HG03460 (cell line): ENCODE data around the gene ZBTB18.

ENCODE experiments used
- ATAC-seq: cut with Tn5 transposase; IDR thresholded peaks from one replicate; pipeline ENCODE4 v1.9.1; 2021; ENCODE audit not compliant: unreplicated experiment

Gene ZBTB18

DNA sequence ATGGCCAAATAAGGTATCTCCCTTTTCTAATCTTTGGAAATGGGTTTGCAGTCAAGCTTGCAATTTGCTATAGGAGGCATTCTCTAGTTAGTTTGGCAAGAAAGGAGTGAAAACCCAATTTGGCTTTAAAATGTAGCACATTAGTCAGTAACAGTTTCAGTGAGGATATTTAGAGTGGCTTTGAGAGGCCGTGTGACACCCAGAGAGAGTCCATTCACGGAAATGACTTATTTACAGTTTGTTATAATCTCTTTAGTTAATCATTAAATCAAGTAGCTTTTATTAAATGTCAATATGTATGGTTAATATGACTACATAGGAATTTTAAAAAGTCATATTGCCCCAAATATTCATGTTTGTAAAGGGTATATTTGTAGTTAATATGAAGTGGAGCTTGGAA, 9.6 kb downstream of the ZBTB18 start:
- no peak for ATAC-seq

DNA sequence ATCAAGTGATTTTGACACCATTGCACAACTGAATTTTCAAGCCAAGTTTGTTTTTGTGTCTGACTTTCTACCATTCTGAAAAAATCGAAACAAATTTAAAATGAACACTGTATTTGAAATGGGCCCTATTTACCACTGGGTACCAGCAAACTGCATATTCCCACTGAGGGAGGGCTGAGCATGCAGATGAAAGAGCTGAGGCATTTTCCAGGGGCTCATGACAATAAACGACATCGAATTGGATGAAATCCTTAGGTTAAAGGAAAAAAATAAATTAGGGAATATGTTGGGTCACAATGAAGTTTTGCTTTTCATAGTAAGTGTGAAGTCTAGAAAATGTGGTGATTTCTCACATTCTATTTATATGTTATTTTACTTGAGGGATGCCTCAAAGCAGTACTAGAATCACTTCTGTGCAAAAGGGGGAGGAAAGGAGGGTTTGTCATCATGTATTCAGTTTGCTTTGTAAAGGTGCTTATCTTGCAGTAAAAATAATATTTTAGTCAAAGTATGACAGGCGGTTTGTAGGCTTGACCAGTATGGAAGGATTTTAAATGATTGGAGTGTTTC, 11.2 kb downstream of the ZBTB18 start:
- ATAC-seq = no peak

DNA sequence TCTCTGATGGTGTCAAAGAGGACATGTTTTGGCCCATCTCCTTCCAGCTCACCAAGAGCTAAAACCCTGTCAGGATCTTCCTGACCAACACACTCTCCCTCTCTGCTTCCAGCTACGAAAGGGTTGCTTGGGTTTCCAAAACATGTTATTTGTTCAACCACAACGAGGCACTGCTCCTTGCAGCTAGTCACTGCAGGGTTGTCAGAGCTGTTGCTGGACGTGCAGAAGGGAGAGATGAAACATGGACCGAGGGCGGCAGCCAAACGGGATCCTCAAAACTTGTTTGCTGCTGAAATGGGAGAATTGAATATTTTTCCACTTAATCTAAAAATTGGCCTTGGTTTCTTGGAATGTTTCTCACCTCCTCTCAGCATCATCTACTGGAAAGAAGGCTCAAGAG, 12.4 kb downstream of the ZBTB18 start:
- no peak for ATAC-seq

DNA sequence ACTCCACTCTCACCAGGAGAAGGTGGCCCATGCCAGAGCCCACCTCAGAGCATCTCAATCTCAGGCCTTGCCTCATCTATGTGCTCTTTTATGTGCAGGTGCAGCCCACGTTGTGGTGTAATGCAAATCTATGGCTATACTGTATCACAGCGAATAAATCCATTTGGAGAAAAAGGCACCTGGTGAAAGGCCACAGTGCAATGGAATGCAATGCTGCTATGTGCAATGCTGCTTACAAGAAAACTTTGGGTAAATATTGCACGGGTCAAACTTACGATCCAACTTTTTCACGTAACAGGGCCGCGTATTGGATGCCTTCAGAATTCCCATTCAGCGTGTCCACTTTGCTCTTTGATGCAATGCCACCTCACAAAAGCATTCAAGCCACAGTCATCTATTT, 13.5 kb downstream of the ZBTB18 start:
- ATAC-seq = no peak

DNA sequence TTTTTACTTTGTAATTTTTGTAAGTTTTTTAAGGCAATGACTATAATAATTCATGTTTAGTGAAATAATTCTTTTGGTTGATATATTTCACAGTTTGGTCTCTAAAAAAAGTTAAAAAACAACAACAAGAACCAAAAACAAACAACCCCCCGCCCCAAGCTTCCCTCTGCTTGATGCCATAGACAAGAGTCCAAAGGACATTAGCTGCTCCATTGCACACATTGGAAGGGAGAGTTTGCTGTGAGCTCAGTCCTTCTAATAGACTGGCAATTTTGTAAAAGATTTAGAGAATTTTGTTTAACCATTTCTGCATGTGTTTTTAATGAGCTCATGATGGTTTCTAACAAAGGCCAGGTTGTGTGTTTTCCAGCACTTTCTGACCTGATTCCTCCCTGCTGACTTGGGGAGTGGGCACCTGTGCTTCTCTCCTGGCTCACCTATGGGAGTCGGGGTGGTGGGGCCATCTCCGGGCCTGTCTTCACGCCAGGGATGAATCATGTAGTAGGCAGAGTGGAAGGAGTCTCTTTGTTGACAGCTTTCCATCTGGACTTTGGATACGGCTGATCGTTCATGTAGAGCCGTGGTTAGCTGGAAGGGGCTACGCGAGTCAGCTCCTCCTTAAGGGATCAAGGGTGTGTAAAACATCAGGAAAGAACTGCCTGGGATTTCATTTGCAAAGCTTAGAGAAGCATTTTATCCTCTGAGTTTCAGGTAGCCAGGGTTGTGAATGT, 14.1 kb downstream of the ZBTB18 start:
- no peak for ATAC-seq

DNA sequence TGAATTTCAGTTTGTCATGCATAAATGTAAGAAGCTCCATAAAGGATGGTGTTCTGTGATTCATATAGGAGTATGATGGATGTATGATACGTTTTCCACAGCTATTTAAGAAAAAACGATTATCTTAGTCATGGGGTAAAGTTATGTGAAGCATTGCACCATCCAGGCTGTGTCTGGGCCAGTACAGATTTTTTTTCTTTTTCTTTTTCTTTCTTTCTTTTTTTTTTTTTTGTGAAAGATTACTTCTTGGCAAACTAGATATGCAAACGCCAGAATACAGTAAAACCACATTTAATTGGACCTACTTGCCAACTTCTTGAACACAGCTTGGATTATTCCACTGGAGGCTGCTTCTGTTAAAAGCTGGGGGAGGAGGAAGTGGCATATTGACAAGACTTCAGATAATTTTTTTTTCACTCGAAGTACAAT, 14.9 kb downstream of the ZBTB18 start:
- no peak for ATAC-seq

DNA sequence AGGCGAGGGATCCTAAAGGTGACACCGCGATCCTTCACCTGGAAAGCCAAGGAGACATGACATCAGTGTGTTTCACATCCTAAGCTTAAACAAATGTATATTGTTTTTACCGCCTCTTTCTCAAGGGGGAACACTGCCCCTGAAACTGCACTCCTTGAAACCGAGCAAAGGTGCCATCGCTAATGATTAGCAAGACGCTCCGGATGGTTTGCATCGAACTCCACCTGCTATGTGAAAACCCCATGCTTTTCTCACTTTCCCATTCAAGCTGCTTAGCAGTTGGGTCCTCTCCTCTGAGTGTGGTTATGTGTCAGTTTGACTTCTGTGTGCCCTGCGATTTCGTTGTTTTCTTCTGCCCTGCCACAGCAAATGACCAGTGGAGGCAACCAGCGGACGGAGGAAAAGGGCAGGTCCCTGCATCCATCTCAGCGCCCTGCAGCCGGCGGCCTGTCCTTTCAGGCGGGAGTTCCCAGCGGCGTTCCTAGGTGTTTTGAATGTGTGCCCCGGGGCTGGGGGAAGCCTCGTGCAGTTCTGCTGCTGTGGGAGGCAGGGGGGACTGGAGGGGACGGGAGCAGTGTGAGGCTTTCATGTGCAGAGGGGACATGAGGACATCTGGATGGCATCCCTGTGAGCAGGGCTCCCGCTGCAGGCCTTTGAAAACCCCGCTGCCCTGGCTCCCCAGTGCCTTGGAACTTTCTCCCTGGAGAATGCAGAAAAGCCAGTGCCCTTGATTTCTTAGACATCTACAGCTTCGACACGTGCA, 16.1 kb downstream of the ZBTB18 start:
- no peak for ATAC-seq

DNA sequence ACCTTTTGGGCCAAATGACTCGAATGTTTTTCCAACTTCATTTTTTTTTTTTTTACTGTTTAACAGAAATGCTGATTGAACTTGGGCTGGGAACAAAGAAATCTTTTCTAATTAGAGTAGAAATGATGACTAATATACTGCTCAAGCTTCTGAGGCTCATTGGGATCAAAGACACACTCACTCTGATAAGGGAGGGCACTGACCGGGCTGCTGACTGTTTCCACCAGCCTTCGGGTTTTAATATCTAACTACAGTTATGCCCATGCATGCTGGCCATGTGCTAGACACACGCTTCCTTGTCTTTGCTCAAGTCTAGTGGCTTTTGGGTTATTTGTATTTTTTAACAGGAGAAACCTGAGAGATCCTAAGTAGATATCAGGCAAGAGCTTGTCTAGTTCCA, 16.8 kb downstream of the ZBTB18 start:
- ATAC-seq = no peak

DNA sequence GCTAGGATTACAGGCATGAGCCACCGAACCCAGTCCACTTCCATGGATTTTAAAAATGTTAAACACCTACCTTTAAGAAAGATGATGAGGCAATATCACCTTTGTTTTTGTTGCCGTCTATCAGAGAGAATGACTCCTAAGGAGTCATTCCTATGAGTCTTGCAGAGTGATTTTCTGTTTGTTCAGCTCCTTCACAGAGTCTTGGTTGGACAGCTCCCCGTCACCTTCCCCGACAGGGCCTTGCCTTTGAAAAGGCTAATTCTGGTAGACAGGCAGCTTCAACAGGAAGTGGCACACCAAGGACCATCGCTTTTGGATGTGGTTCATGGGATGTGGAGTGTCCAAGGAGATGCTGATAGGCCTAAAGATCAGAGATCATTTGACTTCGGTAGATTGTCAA, 17.5 kb downstream of the ZBTB18 start:
- no peak for ATAC-seq

DNA sequence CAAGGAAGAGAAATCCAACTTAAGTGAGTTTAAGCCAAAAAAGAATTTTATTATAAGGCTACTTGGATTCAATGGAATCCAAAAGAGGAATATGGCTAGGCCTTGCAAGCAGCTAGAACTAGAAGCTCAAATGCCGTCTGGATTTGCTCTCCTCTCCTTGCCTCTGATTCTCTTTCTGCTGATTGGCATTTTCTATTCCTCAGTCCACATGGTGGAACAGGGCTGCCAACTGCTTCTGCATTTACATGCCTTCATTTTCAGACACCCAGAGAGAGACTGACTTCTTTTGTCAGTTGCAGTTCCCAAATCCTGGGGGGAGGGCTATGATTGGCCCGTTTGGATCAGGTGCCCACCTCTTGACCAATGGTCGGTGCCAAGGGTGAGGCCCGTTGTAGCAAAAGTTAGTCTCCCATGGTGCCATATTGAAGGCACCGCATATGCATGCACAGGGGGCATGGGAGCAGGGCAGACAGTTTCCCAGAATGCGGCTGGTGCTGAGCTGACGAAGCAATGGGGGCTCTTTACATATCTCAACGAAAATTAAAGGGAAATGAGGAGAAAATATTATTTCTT, 18.3 kb downstream of the ZBTB18 start:
- no peak for ATAC-seq

DNA sequence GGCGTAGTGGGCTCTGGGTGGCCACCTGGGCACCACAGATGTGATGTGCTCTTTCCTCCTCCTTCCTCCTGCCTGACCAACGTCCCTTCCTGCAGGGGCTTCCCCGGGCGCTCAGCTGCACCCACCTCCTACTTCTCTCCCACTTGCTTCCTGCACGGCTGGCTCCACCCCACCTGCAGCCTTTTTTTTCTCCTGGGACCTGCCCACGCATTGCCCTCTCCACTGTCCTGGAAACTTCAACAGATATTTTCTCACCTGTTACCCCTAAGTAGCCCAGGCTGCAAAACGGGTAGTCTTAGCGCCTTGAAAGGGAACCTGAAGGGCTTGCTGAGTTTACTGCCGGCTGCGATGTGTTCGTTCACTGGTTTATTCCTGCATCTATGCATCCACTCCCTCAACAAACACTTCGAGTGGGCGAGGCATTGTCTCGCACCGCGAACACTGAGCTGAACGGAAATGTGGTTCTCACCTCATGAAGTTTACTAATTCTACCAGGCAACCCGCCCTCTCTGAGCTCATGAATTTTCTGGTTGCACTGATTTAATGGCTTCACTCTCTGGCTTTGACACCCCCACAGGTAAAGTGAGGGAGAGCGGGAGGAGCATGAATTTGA, 23.6 kb downstream of the ZBTB18 start:
- ATAC-seq = peak; percentile 70

DNA sequence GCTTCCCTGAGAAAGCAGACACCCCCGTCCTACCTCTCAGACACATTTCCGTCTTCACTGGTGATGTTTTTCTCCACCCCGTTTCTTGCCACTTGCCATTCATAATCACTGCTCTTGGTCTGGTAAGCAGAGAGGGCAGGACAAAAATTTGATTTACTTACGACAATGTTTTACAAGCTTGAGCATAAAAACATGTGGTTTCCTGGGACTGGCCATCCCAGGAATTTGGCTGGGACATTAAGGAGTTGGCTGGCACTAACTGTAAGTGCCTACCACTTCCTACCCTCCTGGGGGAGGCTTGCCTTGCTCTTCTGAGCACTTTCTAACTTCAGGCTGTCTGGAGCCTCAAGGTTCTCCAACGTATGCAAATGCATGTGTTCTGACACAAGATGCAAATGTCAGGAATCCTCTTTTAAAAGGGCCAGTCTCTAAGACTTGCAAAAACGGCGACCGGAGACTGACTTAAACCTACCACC, 24.2 kb downstream of the ZBTB18 start:
- ATAC-seq = no peak

DNA sequence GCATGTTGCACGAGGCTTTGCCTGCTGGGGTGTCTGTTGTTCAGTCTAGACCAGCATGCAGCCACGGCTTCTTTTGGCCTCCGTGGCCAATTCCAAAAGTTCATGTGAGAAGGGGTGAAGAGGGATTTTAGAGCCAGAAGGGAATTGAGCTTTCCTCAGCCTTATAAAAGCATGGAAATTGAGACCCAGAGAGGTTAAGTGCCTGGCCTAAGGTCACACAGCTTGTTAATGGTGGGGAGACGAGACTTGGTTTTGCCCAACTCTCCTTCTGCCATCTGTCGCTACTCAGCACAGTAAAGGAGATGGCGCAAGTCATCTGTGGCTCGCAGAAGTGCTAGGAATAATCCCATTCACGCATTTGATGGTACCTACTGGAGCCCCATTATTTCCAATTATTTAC, 25.7 kb downstream of the ZBTB18 start:
- no peak for ATAC-seq

DNA sequence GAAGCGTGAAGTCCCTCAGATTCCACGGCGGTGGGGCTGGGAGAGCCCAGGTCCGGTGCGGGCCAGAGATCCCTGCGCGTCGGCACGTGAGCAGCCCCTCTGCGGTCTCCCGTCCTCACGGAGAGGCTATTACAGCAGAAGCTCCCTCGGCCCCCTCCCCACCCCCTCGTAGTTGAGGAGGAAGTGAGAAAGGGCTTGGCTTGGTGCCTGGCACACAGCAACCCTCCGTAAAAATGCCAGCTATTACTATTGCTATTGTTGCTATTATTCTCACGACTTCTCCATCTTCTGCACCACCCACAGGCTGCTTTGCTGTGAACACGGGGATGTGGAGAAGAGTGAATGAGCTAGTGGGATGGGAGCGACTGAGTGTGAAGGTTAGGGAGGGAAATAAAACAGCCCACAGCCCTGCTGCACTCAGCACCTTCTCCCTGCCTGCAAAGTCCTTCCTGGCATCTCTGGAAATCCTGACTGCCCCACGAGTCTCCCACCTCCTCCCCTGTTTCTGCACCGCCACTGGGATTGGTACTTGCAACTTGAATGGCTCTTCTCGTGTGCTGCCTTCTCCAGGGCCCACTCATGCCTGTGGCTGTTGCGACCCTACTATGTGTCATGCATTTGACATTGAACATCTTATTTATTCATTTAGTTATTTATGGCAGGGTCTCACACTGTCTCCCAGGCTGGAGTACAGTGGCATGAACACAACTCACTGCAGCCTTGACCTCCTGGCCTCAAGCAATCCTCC, 26.6 kb downstream of the ZBTB18 start:
- no peak for ATAC-seq

DNA sequence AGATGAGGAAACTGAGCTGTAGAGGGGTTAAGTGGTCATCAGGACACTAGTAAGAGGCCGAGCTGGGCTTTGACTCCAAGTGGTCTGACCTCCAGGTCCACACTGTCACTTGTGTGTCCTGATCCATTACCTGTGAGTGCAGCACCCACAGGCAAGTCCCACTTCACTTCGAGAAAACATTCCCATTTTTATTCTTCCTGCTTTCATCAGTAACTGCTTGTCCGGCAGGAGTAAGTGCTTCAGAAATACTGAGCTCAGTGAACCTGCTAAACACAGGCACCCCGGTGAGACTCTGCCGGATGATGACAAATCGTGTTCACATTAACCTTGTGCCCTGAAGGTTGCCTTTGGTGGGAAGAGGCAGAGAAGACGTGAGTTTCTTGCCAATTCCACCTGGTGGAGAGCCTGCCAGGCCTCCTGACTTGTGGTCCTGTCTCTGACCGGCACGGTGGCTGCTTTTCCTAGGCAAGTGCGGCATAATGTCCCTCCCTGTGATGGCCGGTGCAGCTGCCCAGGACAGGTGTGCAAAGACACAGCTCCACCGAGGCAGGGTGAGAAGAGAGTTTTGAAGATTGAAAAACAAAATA, 29.4 kb downstream of the ZBTB18 start:
- no peak for ATAC-seq

DNA sequence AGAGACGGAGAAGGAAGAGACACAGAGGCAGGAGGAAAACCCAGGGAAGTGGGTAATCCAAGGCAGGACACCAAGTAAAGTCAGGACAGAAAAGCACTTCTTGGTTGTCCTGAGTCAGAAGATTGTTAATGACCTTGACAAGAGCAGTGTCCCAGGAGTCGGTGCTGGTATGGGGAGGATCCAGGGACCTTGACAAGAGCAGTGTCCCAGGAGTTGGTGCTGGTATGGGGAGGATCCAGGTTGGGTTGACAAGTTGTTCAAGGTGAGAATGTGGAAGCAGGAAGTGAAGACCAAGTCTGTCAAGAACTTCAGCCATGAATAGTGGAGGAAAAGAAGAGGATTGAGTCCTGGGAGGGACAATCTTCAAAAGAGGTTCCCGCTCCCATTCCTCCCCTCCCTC, 31.9 kb downstream of the ZBTB18 start:
- ATAC-seq = no peak

DNA sequence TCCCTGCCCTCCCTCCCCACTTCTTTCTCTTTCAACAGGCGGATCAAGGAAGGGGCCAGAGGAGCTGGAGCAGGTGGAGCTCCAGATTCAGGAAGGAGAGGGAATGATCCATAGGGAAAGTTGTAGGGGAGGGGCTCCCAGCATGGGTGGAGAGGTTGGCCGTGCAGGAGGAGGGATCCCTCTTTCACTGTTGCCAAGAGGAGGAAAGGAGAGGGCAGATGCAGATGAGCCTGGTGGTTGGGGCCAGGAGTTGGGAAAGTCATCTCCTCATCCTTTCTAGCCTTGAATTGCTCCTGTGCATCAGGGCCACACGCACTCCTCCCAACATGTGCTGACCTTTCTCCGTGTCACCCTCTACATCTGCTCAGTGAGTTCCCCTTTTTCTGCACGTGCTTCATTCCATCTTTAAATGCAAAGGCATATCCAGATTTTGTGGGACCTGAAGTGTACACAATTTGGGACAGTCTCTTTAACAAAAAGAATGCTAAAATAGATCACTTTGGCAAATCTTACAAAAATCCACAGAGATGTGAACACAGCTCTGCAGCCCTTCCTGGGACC, 32.4 kb downstream of the ZBTB18 start:
- no peak for ATAC-seq

DNA sequence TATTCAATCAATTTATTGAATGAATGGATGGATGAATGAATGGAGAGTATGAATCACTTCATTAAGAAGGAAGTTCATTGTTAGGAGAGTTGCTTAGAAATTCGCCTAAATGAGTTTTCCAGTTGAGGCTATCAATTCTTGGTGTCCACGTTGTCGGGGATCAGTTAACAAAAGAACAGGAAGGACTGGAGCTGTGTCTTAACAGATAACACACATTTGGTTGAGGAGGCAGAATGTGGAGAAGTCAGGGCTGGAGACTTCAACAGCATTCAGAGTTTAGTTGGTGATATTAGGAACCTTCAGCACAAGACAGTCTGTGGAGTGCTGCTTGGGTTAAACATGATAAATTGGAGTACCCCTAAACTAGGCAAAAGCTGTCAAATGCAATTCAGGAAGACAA, 33.7 kb downstream of the ZBTB18 start:
- no peak for ATAC-seq

DNA sequence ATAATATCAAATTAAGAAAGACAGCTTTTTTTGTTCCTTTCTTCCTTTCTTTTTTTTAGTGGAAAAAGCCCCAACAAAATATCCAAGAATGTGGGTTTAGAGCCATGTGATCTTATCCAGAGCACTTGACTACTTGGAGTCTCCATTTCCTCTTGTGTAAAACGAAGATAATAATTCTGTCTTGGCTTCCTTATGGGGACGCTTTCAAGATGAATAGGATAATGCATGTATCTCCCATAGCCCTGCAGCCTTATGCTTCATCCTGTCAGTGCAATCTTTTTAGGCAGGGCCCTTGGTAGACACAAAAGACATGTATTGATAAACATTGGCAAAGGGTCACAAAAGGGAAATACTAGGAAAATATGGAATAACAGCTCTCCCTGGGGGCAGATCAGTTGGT, 34.8 kb downstream of the ZBTB18 start:
- ATAC-seq = no peak

DNA sequence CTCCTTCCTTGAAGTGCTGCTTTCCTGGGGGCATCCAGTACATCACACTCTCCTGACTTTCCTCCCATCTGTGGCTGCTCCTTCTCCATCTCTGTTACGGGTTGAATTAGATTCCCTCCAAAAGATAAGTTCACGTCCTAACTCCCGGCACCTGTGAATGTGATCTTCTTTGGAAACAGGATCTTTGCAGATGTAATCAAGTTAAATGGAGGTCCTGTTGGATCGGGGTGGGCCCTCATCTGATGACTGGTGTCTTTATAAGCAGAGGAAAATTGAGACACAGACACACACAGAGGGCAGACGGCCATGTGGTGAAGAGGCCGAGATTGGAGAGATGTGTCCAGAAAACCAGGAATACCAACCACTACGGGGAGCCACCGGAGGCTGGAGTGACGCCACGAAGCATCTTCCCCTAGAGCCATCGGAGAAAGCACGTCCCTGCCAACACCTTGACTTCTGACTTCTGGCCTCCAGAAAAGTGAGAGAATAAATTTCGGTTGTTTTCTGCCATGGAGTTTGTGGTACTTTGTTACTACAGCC, 36.0 kb downstream of the ZBTB18 start:
- no peak for ATAC-seq
